Measurements from ENCODE around the gene SLC9A9. TPM values are rescaled to one million over a fixed set of nuclear protein-coding genes. Genes with fewer than 3 reads are reported as not detected.

SLC9A9 gene
- total and polyA plus RNA-seq, 9 of the 15 experiments (the other 6 are each of a cell fraction or from before 2014, with no cell fraction given) = 0.03 to 0.13 TPM; not detected in 7

DNA sequence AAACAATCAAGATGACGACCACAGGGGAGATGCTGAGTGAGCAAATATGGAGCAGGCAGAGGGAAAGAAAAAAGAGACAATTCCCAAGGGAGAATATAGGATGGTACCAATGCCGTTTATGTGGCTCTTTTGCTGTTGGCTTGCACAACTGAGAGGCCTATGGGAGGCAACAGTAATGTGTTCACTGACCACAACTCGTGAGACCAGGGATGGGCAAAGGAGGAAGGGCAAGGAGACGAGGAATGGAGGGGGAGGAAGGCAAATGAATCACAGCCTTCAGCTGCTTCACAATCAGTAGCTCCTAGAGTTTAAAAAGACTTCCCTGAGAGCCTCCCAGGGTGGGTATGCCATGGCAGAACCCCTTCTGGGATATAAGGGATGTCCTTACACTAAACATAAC lies 131.5 kb downstream of the SLC9A9 start:
- intact Hi-C loops (cut with micrococcal nuclease) = no loop called here
- ChIA-PET CTCF (ENCODE audit: low intra/inter-chr PET ratio) (no interaction called here), POLR2A (interaction anchor here (0.6 kb wide), 1 partner anchor 214 kb away, joined by 3 read pairs; no protein-coding TSS in a partner anchor)
- no TSS peak for BruUV-seq (replicated peaks)
- DNase-seq (ENCODE audit: extremely low read depth in 1 of 4, low spot score in 3 of 4) = no peak
- Histone ChIP-seq H4K20me1 (replicated peaks; ENCODE audit: control insufficient read depth, insufficient read depth, low read length) (no peaks in the 10 kb centered on the region), H3K9me1 (ENCODE audit: control insufficient read depth, insufficient read depth, low read length) (no peaks in the 10 kb centered on the region), H3K9me3 (replicated peaks; ENCODE audit: control insufficient read depth, insufficient read depth, low read depth, low read length) (no peaks in the 10 kb centered on the region), H3K4me1 (replicated peaks in 1 of 2; ENCODE audit: control insufficient read depth in 2 of 2, insufficient read depth in 2 of 2, low read length in 2 of 2) (no peaks in the 10 kb centered on the region), H3K79me2 (ENCODE audit: control insufficient read depth, insufficient read depth, low read length) (no peaks in the 10 kb centered on the region), H3K4me3 (no peak overlapping the region), H3K36me3 (ENCODE audit: control insufficient read depth, insufficient read depth, low read length) (no peaks in the 10 kb centered on the region), H3K27ac (ENCODE audit: extremely low read depth, low read depth, low read length) (no peak overlapping the region), H3K27me3 (ENCODE audit: control insufficient read depth in 2 of 2, insufficient read depth in 2 of 2, low read length in 2 of 2) (peaks cover 0 to 7% of the 10 kb centered on the region in 2 experiments; a peak in 1 of 5 replicates), H2AFZ (ENCODE audit: low read depth, low read length) (no peak overlapping the region), H3K9ac (ENCODE audit: insufficient read depth in 1 of 2, low read depth in 2 of 2, low read length in 2 of 2) (no peak overlapping the region), H3K4me2 (ENCODE audit: insufficient read depth, low read length) (no peak overlapping the region)
- in situ Hi-C loops (cut with MboI) = no loop called here
- 0% methylated on average over 4 of the region's 4 CpGs for whole genome bisulfite sequencing (ENCODE audit: insufficient coverage, low coverage, missing lambda C conversion rate)
- 0 out of 2 replicates have a peak, but pooled peaks have one; percentile 29 for TF ChIP-seq ZNF316 (IDR thresholded peaks at IDR 0.05)
- TF ChIP-seq ADNP (tag; IDR thresholded peaks at IDR 0.05) = no peak
- no peak for TF ChIP-seq CHD7 (IDR thresholded peaks at IDR 0.05; ENCODE audit: low read depth, low read length)
- ATAC-seq = no peak
- FAIRE-seq = no peak
